Endothelial cell of umbilical vein (primary cell): Measurements from ENCODE around the gene CDH23. TPM values are rescaled to one million over a fixed set of nuclear protein-coding genes. Genes with fewer than 3 reads are reported as not detected.

Experiments
- BruUV-seq: library from RNA; stranded (reverse); fragments of 400-500 nt; replicated peaks from 2 replicates; lab custom pipeline; 2021; lab: Mats Ljungman, UMichigan
- CTCF ChIA-PET: fragments of 300-600, 350-600 bp; sonication (Branson Sonifier 250); formaldehyde crosslinking; loops from one replicate; lab custom pipeline; 2021; ENCODE audit warnings: antibody characterized with exemption, inconsistent platforms; lab: Charles Lee
- POLR2A ChIA-PET: fragments of 300-600, 350-600 bp; sonication (Branson Sonifier 250); formaldehyde crosslinking; loops from one replicate; lab custom pipeline; 2021; ENCODE audit warnings: antibody characterized with exemption, inconsistent platforms; lab: Charles Lee
- DNase-seq: peaks from one replicate; pipeline ENCODE4 v3.0.0-alpha.2; 2011; ENCODE audit warnings: low read depth, low spot score
- FAIRE-seq: peaks from 2 replicates; lab custom pipeline; 2011; peaks lifted over from hg19 to GRCh38; lab: Jason Lieb, UNC
- H2AFZ ChIP-seq: 2 replicates; pipeline ENCODE4 v1.6.0; 2012; ENCODE audit warnings: low read depth, low read length, control low read depth, inconsistent platforms
- H3K27ac ChIP-seq: 2 replicates; pipeline ENCODE4 v1.5.1; 2011; ENCODE audit warnings: low read depth, mild to moderate bottlenecking, control low read depth, low read length, moderate library complexity; ENCODE audit not compliant: insufficient read depth
- H3K27me3 ChIP-seq, 2 experiments: 2 replicates each; pipeline versions ENCODE4 v1.6.0 to v1.6.1; 2011; ENCODE audit warnings: low read length in 2 of 2, mixed read lengths in 1 of 2; ENCODE audit not compliant: control insufficient read depth in 2 of 2, insufficient read depth in 2 of 2
- H3K36me3 ChIP-seq, 2 experiments: 2 replicates in 1 of 2; 3 replicates in 1 of 2; pipeline ENCODE4 v1.5.1; 2011; ENCODE audit warnings: low read length in 2 of 2, mild to moderate bottlenecking in 1 of 2, moderate library complexity in 1 of 2; ENCODE audit not compliant: control insufficient read depth in 2 of 2, insufficient read depth in 2 of 2; ENCODE audit errors: extremely low read depth in 1 of 2
- H3K4me1 ChIP-seq: 3 replicates; pipeline ENCODE4 v1.5.1; 2011; ENCODE audit warnings: mild to moderate bottlenecking, low read length; ENCODE audit not compliant: control insufficient read depth, insufficient read depth; ENCODE audit errors: extremely low read depth
- H3K4me2 ChIP-seq: 2 replicates; pipeline ENCODE4 v1.6.1; 2011; ENCODE audit warnings: low read length, control low read depth, mixed read lengths; ENCODE audit not compliant: insufficient read depth
- H3K4me3 ChIP-seq, 3 experiments: fragments of 200-600 bp in 1 of 3; sonication (generic), shearing (Covaris generic) in 1 of 3; replicated peaks in 1 of 3; 2 replicates each; pipeline ENCODE4 v1.5.1; 2011 to 2016; ENCODE audit warnings: control low read depth in 3 of 3, low read length in 3 of 3, mild to moderate bottlenecking in 2 of 3, inconsistent platforms in 1 of 3, low read depth in 1 of 3, moderate library complexity in 1 of 3; ENCODE audit not compliant: insufficient read depth in 1 of 3
- H3K79me2 ChIP-seq: 2 replicates; pipeline ENCODE4 v1.6.0; 2012; ENCODE audit warnings: low read length, inconsistent platforms; ENCODE audit not compliant: control insufficient read depth, insufficient read depth
- H3K9ac ChIP-seq: replicated peaks from 2 replicates; pipeline ENCODE3; 2011; ENCODE audit warnings: low read length, control low read depth; ENCODE audit not compliant: insufficient read depth; ENCODE audit errors: extremely low read depth
- H3K9me1 ChIP-seq: replicated peaks from 3 replicates; pipeline ENCODE4 v1.6.0; 2011; ENCODE audit warnings: mild to moderate bottlenecking, low read length; ENCODE audit not compliant: control insufficient read depth, insufficient read depth; ENCODE audit errors: extremely low read depth
- H3K9me3 ChIP-seq: replicated peaks from 2 replicates; pipeline ENCODE4 v1.5.1; 2012; ENCODE audit warnings: low read length, inconsistent platforms; ENCODE audit not compliant: control insufficient read depth, insufficient read depth
- H4K20me1 ChIP-seq: replicated peaks from 2 replicates; pipeline ENCODE3; 2011; ENCODE audit warnings: mild to moderate bottlenecking, low read length; ENCODE audit not compliant: control insufficient read depth, insufficient read depth; ENCODE audit errors: extremely low read depth
- CTCF ChIP-seq, 2 donors: IDR thresholded peaks; 1 replicate in 1 of 2; 2 replicates in 1 of 2; pipeline ENCODE4 v1.5.1; 2011; ENCODE audit warnings: low read length in 2 of 2, mild to moderate bottlenecking in 2 of 2, moderate library complexity in 2 of 2, control low read depth in 1 of 2, inconsistent platforms in 1 of 2, low read depth in 1 of 2; ENCODE audit not compliant: insufficient read depth in 1 of 2; ENCODE audit errors: extremely low read depth in 1 of 2
- EZH2 ChIP-seq: IDR thresholded peaks from 2 replicates; pipeline ENCODE4 v1.6.1; 2012; ENCODE audit warnings: borderline replicate concordance, low read depth, mild to moderate bottlenecking, moderate library complexity, low read length, inconsistent platforms; ENCODE audit not compliant: severe bottlenecking
- FOS ChIP-seq: IDR thresholded peaks from 2 replicates; pipeline ENCODE4 v1.6.1; 2011; ENCODE audit warnings: mild to moderate bottlenecking, low read length, moderate library complexity, borderline replicate concordance; ENCODE audit not compliant: insufficient read depth
- GATA2 ChIP-seq: IDR thresholded peaks from 2 replicates; pipeline ENCODE4 v1.7.0; 2011; ENCODE audit warnings: low read depth, mild to moderate bottlenecking, moderate library complexity, mixed read lengths, low read length; ENCODE audit not compliant: insufficient read length, insufficient read depth
- JUN ChIP-seq: IDR thresholded peaks from 2 replicates; pipeline ENCODE4 v1.6.1; 2011; ENCODE audit warnings: borderline replicate concordance, low read depth; ENCODE audit not compliant: insufficient read length, insufficient read depth
- MAX ChIP-seq: IDR thresholded peaks from 2 replicates; pipeline ENCODE4 v1.6.1; 2011; ENCODE audit not compliant: insufficient read depth, insufficient read length
- MYC ChIP-seq: IDR thresholded peaks from one replicate; pipeline ENCODE4 v1.6.1; 2011; ENCODE audit warnings: mild to moderate bottlenecking, low read depth, low read length
- POLR2A ChIP-seq: IDR thresholded peaks from 2 replicates; pipeline ENCODE4 v1.6.1; 2012; ENCODE audit warnings: low read depth, mild to moderate bottlenecking, control low read depth, low read length
- POLR2AphosphoS5 ChIP-seq: IDR thresholded peaks from 2 replicates; pipeline ENCODE4 v1.6.1; 2012; ENCODE audit warnings: low read depth, mild to moderate bottlenecking, control low read depth, low read length, moderate library complexity; ENCODE audit not compliant: insufficient read depth
- dilution Hi-C: fragments of 300-500 bp; cut with MboI; formaldehyde crosslinking; loops from one replicate; pipeline ENCODE4 v1.15.0; 2019; ENCODE audit warnings: low sequenced_read_pairs; ENCODE audit not compliant: extremely low pct_ligation_motif_present
- intact Hi-C: fragments of 100-400 bp; cut with micrococcal nuclease; formaldehyde crosslinking; loops from one replicate; pipeline ENCODE4 v1.10.0; 2022
- polyA plus RNA-seq, 4 experiments: library from polyadenylated mRNA; depleted of rRNA in 3 of 4; stranded (reverse) in 3 of 4; unstranded in 1 of 4; fragments of >200 nt; gene quantifications; 2 replicates each; pipeline versions ENCODE4 v1.2.1 to v1.2.3, GENCODE V29; 2011 to 2012; ENCODE audit warnings: missing spikeins in 1 of 4
- total RNA-seq: library from RNA; stranded (reverse); gene quantifications from 2 replicates; pipeline ENCODE4 v1.2.3, GENCODE V29; 2021

Gene CDH23
- total and polyA plus RNA-seq, 2 donors (not counting 3 experiments of a cell fraction or from before 2014, with no cell fraction given): not detected

GRCh38 chr10:71536332-71536731 is 139.6 kb downstream of the CDH23 start:
- Histone ChIP-seq H3K9me1 (no peaks in the 10 kb centered on the region), H3K27ac (no peak overlapping the region), H4K20me1 (no peaks in the 10 kb centered on the region), H2AFZ (no peak overlapping the region), H3K4me2 (no peak overlapping the region), H3K4me1 (no peaks in the 10 kb centered on the region), H3K9me3 (no peaks in the 10 kb centered on the region), H3K9ac (no peak overlapping the region), H3K36me3 (no peaks in the 10 kb centered on the region), H3K79me2 (no peaks in the 10 kb centered on the region), H3K27me3 (peaks cover 0 to 8% of the 10 kb centered on the region in 2 experiments), H3K4me3 (no peak overlapping the region)
- POLR2A ChIA-PET: no interaction called here
- dilution Hi-C loops: no loop called here
- no peak for DNase-seq
- CTCF ChIA-PET: no interaction called here
- no TSS peak for BruUV-seq
- intact Hi-C loops: no loop called here
- TF ChIP-seq CTCF (IDR thresholded peaks at IDR 0.05; ENCODE audit: extremely low read depth in 1 of 2, insufficient read depth in 1 of 2, low read depth in 1 of 2, low read length in 2 of 2): no peak
- no peak for TF ChIP-seq MAX
- TF ChIP-seq EZH2: no peak
- TF ChIP-seq POLR2AphosphoS5: no peak
- no peak for TF ChIP-seq GATA2
- no peak for TF ChIP-seq FOS
- no peak for TF ChIP-seq MYC
- no peak for TF ChIP-seq POLR2A
- no peak for TF ChIP-seq JUN
- no peak for FAIRE-seq
